Natural killer cell (primary cell): ENCODE measurements around the gene RAP1GAP. TPM values are rescaled to one million over a fixed set of nuclear protein-coding genes. Genes with fewer than 3 reads are reported as not detected.

Experiments used
- ATAC-seq, 3 donors: fragments of 150-1000 bp in 2 of 3; fragments of 200-7000 bp in 1 of 3; cut with Tn5 transposase; 1 replicate in 1 of 3; 2 replicates in 2 of 3; pipeline ENCODE4 v1.10.0; 2021; ENCODE audit warnings: mild to moderate bottlenecking in 2 of 3, moderate library complexity in 2 of 3
- DNase-seq, 2 donors: peaks; one replicate each; pipeline versions ENCODE4 v3.0.0 to v3.0.0-alpha.2; 2013 to 2021; ENCODE audit warnings: mixed read lengths in 1 of 2
- H3K27ac ChIP-seq: one replicate; pipeline ENCODE4 v1.5.1; 2013; ENCODE audit warnings: mild to moderate bottlenecking, low read length
- H3K27me3 ChIP-seq: one replicate; pipeline ENCODE4 v1.6.1; 2013; ENCODE audit warnings: low read length; ENCODE audit not compliant: control insufficient read depth, insufficient read depth
- H3K36me3 ChIP-seq: one replicate; pipeline ENCODE4 v1.6.1; 2013; ENCODE audit warnings: low read length; ENCODE audit not compliant: control insufficient read depth, insufficient read depth
- H3K4me1 ChIP-seq: one replicate; pipeline ENCODE4 v1.6.1; 2013; ENCODE audit warnings: low read length; ENCODE audit not compliant: control insufficient read depth, insufficient read depth
- H3K4me3 ChIP-seq: one replicate; pipeline ENCODE4 v1.5.1; 2013; ENCODE audit warnings: low read length
- H3K9me3 ChIP-seq: one replicate; pipeline ENCODE4 v1.6.1; 2013; ENCODE audit warnings: low read length; ENCODE audit not compliant: control insufficient read depth, insufficient read depth
- H3K27ac Mint-ChIP-seq, 2 donors: one replicate each; pipeline ENCODE4 v1.8.0; 2022; ENCODE audit warnings: mild to moderate bottlenecking in 2 of 2, mixed read lengths in 2 of 2, moderate library complexity in 1 of 2
- H3K27me3 Mint-ChIP-seq, 2 donors: one replicate each; pipeline ENCODE4 v1.8.0; 2022; ENCODE audit warnings: low read depth in 2 of 2, mixed read lengths in 2 of 2
- H3K36me3 Mint-ChIP-seq: one replicate; pipeline ENCODE4 v1.8.0; 2022; ENCODE audit warnings: mixed read lengths
- H3K4me1 Mint-ChIP-seq, 2 donors: one replicate each; pipeline ENCODE4 v1.8.0; 2022; ENCODE audit warnings: mixed read lengths in 2 of 2
- H3K4me3 Mint-ChIP-seq: one replicate; pipeline ENCODE4 v1.8.0; 2022; ENCODE audit warnings: mild to moderate bottlenecking, moderate library complexity, mixed read lengths
- H3K9me3 Mint-ChIP-seq, 2 donors: one replicate each; pipeline ENCODE4 v1.8.0; 2022; ENCODE audit warnings: mixed read lengths in 2 of 2
- CTCF ChIP-seq: fragments of 200-600 bp; IDR thresholded peaks from one replicate; pipeline ENCODE4 v1.8.0; 2022; ENCODE audit warnings: antibody characterized with exemption
- WGBS: methylation state at CpG from one replicate; pipeline ENCODE4 v1.1.7; 2013; ENCODE audit warnings: missing lambda C conversion rate; ENCODE audit not compliant: insufficient coverage; 5-methylcytosine and 5-hydroxymethylcytosine counted together
- intact Hi-C: fragments of 100-400 bp; cut with micrococcal nuclease; formaldehyde crosslinking; loops from one replicate; pipeline ENCODE4 v1.14.2; 2022
- total RNA-seq, 4 donors: library from RNA; stranded (reverse); fragments of 120-200 nt in 1 of 4; gene quantifications; one replicate each; pipeline versions ENCODE4 v1.2.3 to v1.2.4, GENCODE V29; 2013 to 2022

The RAP1GAP gene
- total RNA-seq, 3 donors from 2014 or later (not counting 1 experiment from before 2014, with no cell fraction given), result 0.47 to 1.1 TPM; not detected in 1

- H3K27me3 Mint-ChIP-seq, result peaks cover 13 to 28% of the 10 kb centered on the region in 2 donors
- DNase-seq, result no peak
These were observed 47.3 kb downstream of the RAP1GAP start for GRCh38 chr1:21621761-21622436.

GRCh38 chr1:21621051-21621450 lies 48.1 kb downstream of the RAP1GAP start:
- intact Hi-C loops, result no loop called here
- no peaks in the 10 kb centered on the region for H3K9me3 ChIP-seq
- ATAC-seq, result no peak
- no peak for DNase-seq
- Mint-ChIP-seq H3K36me3 (no peaks in the 10 kb centered on the region), H3K4me3 (no peak overlapping the region), H3K9me3 (no peaks in the 10 kb centered on the region), H3K4me1 (no peaks in the 10 kb centered on the region), H3K27ac (no peak overlapping the region), H3K27me3 (peaks cover 13 to 29% of the 10 kb centered on the region in 2 donors)
- 85% methylated on average over 7 of the region's 7 CpGs for WGBS
- H3K4me1 ChIP-seq, result peaks cover 4% of the 10 kb centered on the region
- no peak for TF ChIP-seq CTCF
- H3K4me3 ChIP-seq, result no peak overlapping the region
- peaks cover 7% of the 10 kb centered on the region for H3K27me3 ChIP-seq
- H3K27ac ChIP-seq, result no peak overlapping the region
- H3K36me3 ChIP-seq, result no peaks in the 10 kb centered on the region

More at GRCh38 chr1:21621761-21622436, 47.3 kb downstream of the RAP1GAP start:
- Histone ChIP-seq H3K4me3 (no peak overlapping the region), H3K4me1 (peaks cover 4% of the 10 kb centered on the region), H3K36me3 (no peaks in the 10 kb centered on the region), H3K27me3 (peaks cover 7% of the 10 kb centered on the region), H3K27ac (no peak overlapping the region), H3K9me3 (no peaks in the 10 kb centered on the region)
- H3K36me3 Mint-ChIP-seq, result no peaks in the 10 kb centered on the region
- no peak for TF ChIP-seq CTCF
- intact Hi-C loops, result no loop called here
- WGBS, result 41% methylated on average over 39 of the region's 39 CpGs
- no peaks in the 10 kb centered on the region for H3K9me3 Mint-ChIP-seq
- peak overlapping the region; percentile 47 for H3K4me3 Mint-ChIP-seq
- no peak overlapping the region for H3K27ac Mint-ChIP-seq
- no peaks in the 10 kb centered on the region for H3K4me1 Mint-ChIP-seq
- no peak for ATAC-seq

- Mint-ChIP-seq H3K9me3 (no peaks in the 10 kb centered on the region), H3K27ac (no peak overlapping the region), H3K36me3 (no peaks in the 10 kb centered on the region), H3K27me3 (peaks cover 13 to 30% of the 10 kb centered on the region in 2 donors), H3K4me3 (no peak overlapping the region), H3K4me1 (no peaks in the 10 kb centered on the region)
- Histone ChIP-seq H3K4me1 (peaks cover 4% of the 10 kb centered on the region), H3K4me3 (no peak overlapping the region), H3K9me3 (no peaks in the 10 kb centered on the region), H3K27ac (no peak overlapping the region), H3K36me3 (no peaks in the 10 kb centered on the region), H3K27me3 (peaks cover 7% of the 10 kb centered on the region)
- intact Hi-C loops, result no loop called here
- TF ChIP-seq CTCF, result no peak
- DNase-seq (no peak), ATAC-seq (no peak)
- 62% methylated on average over 16 of the region's 16 CpGs for WGBS
These were observed 48.7 kb downstream of the RAP1GAP start for GRCh38 chr1:21620496-21620895.

- intact Hi-C loops, result no loop called here
- Histone ChIP-seq H3K9me3 (no peaks in the 10 kb centered on the region), H3K27me3 (peaks cover 7% of the 10 kb centered on the region), H3K4me1 (peaks cover 4% of the 10 kb centered on the region), H3K36me3 (no peaks in the 10 kb centered on the region), H3K27ac (no peak overlapping the region), H3K4me3 (no peak overlapping the region)
- no peak for TF ChIP-seq CTCF
- DNase-seq (no peak), ATAC-seq (no peak)
- H3K27me3 Mint-ChIP-seq, result peaks cover 13 to 30% of the 10 kb centered on the region in 2 donors
- no peak overlapping the region for H3K4me3 Mint-ChIP-seq
- no peaks in the 10 kb centered on the region for H3K9me3 Mint-ChIP-seq
- no peaks in the 10 kb centered on the region for H3K4me1 Mint-ChIP-seq
- H3K36me3 Mint-ChIP-seq, result no peaks in the 10 kb centered on the region
- H3K27ac Mint-ChIP-seq, result no peak overlapping the region
- 73% methylated on average over 12 of the region's 12 CpGs for WGBS
These were observed 49.1 kb downstream of the RAP1GAP start for GRCh38 chr1:21620011-21620410.
